ENCODE data around the gene NAA16.

The NAA16 gene

GRCh38 chr13:41361491-41361890, 50.4 kb downstream of the NAA16 start:
- DNase-seq, result no peak

GRCh38 chr13:41364043-41364442, 53.0 kb downstream of the NAA16 start:
- no peak for DNase-seq

- DNase-seq, result no peak
These were observed 54.6 kb downstream of the NAA16 start for GRCh38 chr13:41365631-41366030.

GRCh38 chr13:41370736-41371135, 59.7 kb downstream of the NAA16 start:
- no peak for DNase-seq

- DNase-seq, result no peak
These were observed 66.4 kb downstream of the NAA16 start for GRCh38 chr13:41377446-41377845.

GRCh38 chr13:41382431-41382830, 71.4 kb downstream of the NAA16 start:
- DNase-seq, result no peak

GRCh38 chr13:41383386-41383785, 72.3 kb downstream of the NAA16 start:
- peak; percentile 68 to 95 for DNase-seq

- DNase-seq, result peak in 1 of 2 donors; percentile 22
These were observed 73.9 kb downstream of the NAA16 start for GRCh38 chr13:41384749-41385503.

GRCh38 chr13:41386211-41386610, 75.1 kb downstream of the NAA16 start:
- peak; percentile 64 to 84 for DNase-seq

- DNase-seq, result no peak
These were observed 76.5 kb downstream of the NAA16 start for GRCh38 chr13:41387576-41387975.

- DNase-seq, result no peak
These were observed 77.2 kb downstream of the NAA16 start for GRCh38 chr13:41388143-41388881.

GRCh38 chr13:41389580-41389979, 78.5 kb downstream of the NAA16 start:
- no peak for DNase-seq

GRCh38 chr13:41394166-41394565, 83.1 kb downstream of the NAA16 start:
- no peak for DNase-seq

- no peak for DNase-seq
These were observed 87.6 kb downstream of the NAA16 start for GRCh38 chr13:41398494-41399170.

- DNase-seq, result no peak
These were observed 90.3 kb downstream of the NAA16 start for GRCh38 chr13:41401366-41401765.

- no peak for DNase-seq
These were observed 91.8 kb downstream of the NAA16 start for GRCh38 chr13:41402691-41403511.

GRCh38 chr13:41403983-41404382, 92.9 kb downstream of the NAA16 start:
- no peak for DNase-seq

GRCh38 chr13:41405367-41405766, 94.3 kb downstream of the NAA16 start:
- no peak for DNase-seq

GRCh38 chr13:41407380-41407779, 96.3 kb downstream of the NAA16 start:
- DNase-seq, result no peak

- DNase-seq, result no peak
These were observed 97.1 kb downstream of the NAA16 start for GRCh38 chr13:41408121-41408520.

- no peak for DNase-seq
These were observed 97.7 kb downstream of the NAA16 start for GRCh38 chr13:41408746-41409145.

GRCh38 chr13:41409611-41410010, 98.5 kb downstream of the NAA16 start:
- DNase-seq, result no peak

- DNase-seq, result no peak
These were observed 100.0 kb downstream of the NAA16 start for GRCh38 chr13:41411060-41411459.
